Common myeloid progenitor, CD34-positive (primary cell): ENCODE measurements around the gene SEC62.
"Not testable (repeated sequence)": the region's sequence is repeated elsewhere in the genome, so short reads cannot be mapped to it uniquely, and the experiment has no call there.

Source experiments
- CTCF ChIA-PET: fragments of 350-600 bp; sonication (Branson Sonifier 250); formaldehyde crosslinking; loops from one replicate; lab custom pipeline; 2021; ENCODE audit warnings: antibody characterized with exemption; lab: Charles Lee
- POLR2A ChIA-PET: fragments of 350-600 bp; sonication (Branson Sonifier 250); formaldehyde crosslinking; loops from one replicate; lab custom pipeline; 2021; ENCODE audit warnings: antibody characterized with exemption; lab: Charles Lee
- DNase-seq, 3 donors: peaks; one replicate each; pipeline versions ENCODE4 v3.0.0 to v3.0.0-alpha.2; 2013
- H3K27ac ChIP-seq, 2 experiments: 1 replicate in 1 of 2; 2 replicates in 1 of 2; pipeline ENCODE4 v1.7.0; 2013; ENCODE audit warnings: inconsistent platforms in 2 of 2, low read length in 2 of 2, mild to moderate bottlenecking in 2 of 2, low read depth in 1 of 2, moderate library complexity in 1 of 2; ENCODE audit not compliant: severe bottlenecking in 2 of 2, insufficient read depth in 1 of 2, poor library complexity in 1 of 2
- H3K27me3 ChIP-seq, 5 experiments: replicated peaks in 2 of 5; 1 replicate in 3 of 5; 2 replicates in 2 of 5; pipeline versions ENCODE4 v1.6.1 to v1.7.0; 2013; ENCODE audit warnings: low read length in 4 of 5, mild to moderate bottlenecking in 2 of 5, moderate library complexity in 2 of 5, inconsistent platforms in 1 of 5; ENCODE audit not compliant: insufficient read depth in 5 of 5, control insufficient read depth in 4 of 5
- H3K36me3 ChIP-seq, 4 experiments: 1 replicate in 2 of 4; 2 replicates in 2 of 4; pipeline versions ENCODE4 v1.6.1 to v1.7.0; 2013; ENCODE audit warnings: low read length in 3 of 4, control low read depth in 1 of 4, mild to moderate bottlenecking in 1 of 4; ENCODE audit not compliant: control insufficient read depth in 4 of 4, insufficient read depth in 4 of 4
- H3K4me1 ChIP-seq, 4 experiments: 1 replicate in 3 of 4; 2 replicates in 1 of 4; pipeline versions ENCODE4 v1.6.1 to v1.7.1; 2013; ENCODE audit warnings: low read length in 3 of 4, mild to moderate bottlenecking in 3 of 4, control low read depth in 1 of 4, inconsistent platforms in 1 of 4, moderate library complexity in 1 of 4; ENCODE audit not compliant: control insufficient read depth in 4 of 4, insufficient read depth in 4 of 4; ENCODE audit errors: control extremely low read depth in 1 of 4
- H3K4me3 ChIP-seq, 7 experiments: 1 replicate in 4 of 7; 2 replicates in 3 of 7; pipeline versions ENCODE4 v1.5.1 to v1.7.0; 2013; ENCODE audit warnings: mild to moderate bottlenecking in 7 of 7, low read length in 6 of 7, moderate library complexity in 6 of 7, inconsistent platforms in 2 of 7, low read depth in 2 of 7, control low read depth in 1 of 7; ENCODE audit not compliant: insufficient read depth in 4 of 7, control insufficient read depth in 1 of 7; ENCODE audit errors: extremely low read depth in 1 of 7
- H3K9me3 ChIP-seq, 5 experiments: 1 replicate in 4 of 5; 2 replicates in 1 of 5; pipeline versions ENCODE4 v1.6.1 to v1.7.1; 2013; ENCODE audit warnings: low read length in 4 of 5, mild to moderate bottlenecking in 2 of 5, inconsistent platforms in 1 of 5, low read depth in 1 of 5, moderate library complexity in 1 of 5; ENCODE audit not compliant: control insufficient read depth in 4 of 5, insufficient read depth in 2 of 5; ENCODE audit errors: control extremely low read depth in 1 of 5
- WGBS: methylation state at CpG from one replicate; pipeline ENCODE4 v1.1.5; 2013; ENCODE audit not compliant: insufficient coverage; 5-methylcytosine and 5-hydroxymethylcytosine counted together

SEC62 gene

DNA sequence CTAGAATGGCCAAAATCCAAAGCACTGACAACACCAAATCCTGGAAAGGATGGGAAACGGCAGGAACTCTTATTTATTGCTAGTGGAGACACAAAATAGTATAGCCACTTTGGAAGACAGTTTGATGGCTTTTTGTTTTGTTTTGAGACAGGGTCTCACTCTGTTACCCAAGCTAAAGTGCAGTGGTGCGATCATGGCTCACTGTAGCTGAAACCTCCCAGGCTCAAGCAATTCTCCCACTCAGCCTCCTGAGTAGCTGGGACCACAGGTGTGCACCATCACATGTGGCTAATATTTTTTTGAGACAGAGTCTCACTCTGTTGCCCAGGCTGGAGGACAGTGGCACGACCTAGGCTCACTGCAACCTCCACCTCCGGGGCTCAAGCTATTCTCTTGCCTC is 43.9 kb downstream of the SEC62 start:
- Histone ChIP-seq H3K27me3 (no peaks in the 10 kb centered on the region), H3K4me1 (peaks cover 2 to 8% (median 6%) of the 10 kb centered on the region in 4 experiments), H3K9me3 (no peaks in the 10 kb centered on the region), H3K27ac (no peak overlapping the region), H3K4me3 (no peak overlapping the region), H3K36me3 (no peaks in the 10 kb centered on the region)
- no peak for DNase-seq
- ChIA-PET CTCF (interaction anchor here (1.3 kb wide), 1 partner anchor 11 kb away, joined by 4 read pairs; no protein-coding TSS in a partner anchor), POLR2A (interaction anchor here (0.6 kb wide), 1 partner anchor 347 kb away, joined by 3 read pairs; no protein-coding TSS in a partner anchor)
- 100% methylated on average over 4 of the region's 4 CpGs for WGBS

DNA sequence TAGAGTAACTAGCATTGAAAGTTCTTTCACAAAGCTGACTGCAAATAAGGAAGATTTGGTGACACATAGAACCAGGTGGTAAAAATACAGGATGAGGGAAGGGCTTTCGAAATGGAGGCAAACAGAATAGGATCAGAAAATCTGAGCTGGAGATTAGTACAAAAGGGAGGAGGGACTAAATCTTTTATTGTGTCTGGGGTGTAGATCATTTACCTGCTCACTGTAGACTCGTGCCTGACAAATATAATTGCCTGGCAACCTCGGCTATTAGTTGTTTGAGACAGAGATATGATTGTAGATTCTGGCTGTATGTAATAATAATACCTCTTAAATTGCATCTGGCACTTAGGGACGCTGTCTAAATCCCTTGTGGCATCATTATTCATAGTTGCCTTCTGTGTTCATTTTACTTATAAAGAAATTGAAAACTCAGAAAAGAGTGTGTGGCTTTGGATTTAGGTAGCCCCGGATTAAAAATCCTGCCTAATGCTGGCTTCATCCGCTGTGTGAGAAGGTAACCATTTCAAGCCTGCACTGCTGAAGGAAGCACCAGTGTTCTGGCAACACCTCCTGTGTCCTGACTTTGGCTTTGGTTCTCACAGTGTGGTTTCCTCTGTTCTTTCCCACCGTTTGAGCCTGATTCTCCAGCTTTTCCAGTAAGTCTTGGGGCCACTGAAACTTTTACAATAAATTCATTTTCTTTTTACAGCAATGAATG is 46.2 kb downstream of the SEC62 start:
- ChIA-PET POLR2A (no interaction called here), CTCF (no interaction called here)
- no peaks in the 10 kb centered on the region for H3K9me3 ChIP-seq
- H3K4me1 ChIP-seq: no peaks in the 10 kb centered on the region
- no peaks in the 10 kb centered on the region for H3K36me3 ChIP-seq
- H3K27ac ChIP-seq: no peak overlapping the region
- no peak overlapping the region for H3K4me3 ChIP-seq
- H3K27me3 ChIP-seq: no peaks in the 10 kb centered on the region
- DNase-seq: no peak
- WGBS: 75% methylated on average over 4 of the region's 7 CpGs

DNA sequence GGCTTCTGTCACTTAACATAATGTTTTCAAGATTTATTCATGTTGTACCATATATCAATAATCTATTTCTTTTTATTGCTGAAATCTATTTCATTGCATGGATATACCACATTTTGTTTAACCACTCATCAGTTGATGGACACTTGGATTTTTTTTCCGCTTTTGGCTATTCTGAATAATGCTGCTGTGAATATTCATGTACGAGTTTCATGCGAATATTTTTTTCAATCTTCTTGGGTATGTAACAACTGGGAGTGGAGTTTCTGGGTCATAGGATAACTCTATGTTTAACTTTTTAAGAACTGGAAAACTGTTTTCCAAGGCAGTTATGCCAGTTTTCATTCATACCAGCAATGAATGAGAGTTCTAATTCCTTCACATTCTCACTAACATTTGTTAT is 49.5 kb downstream of the SEC62 start:
- DNase-seq: no peak
- Histone ChIP-seq H3K27ac (no peak overlapping the region), H3K27me3 (no peaks in the 10 kb centered on the region), H3K9me3 (no peaks in the 10 kb centered on the region), H3K36me3 (no peaks in the 10 kb centered on the region), H3K4me3 (no peak overlapping the region), H3K4me1 (no peaks in the 10 kb centered on the region)
- ChIA-PET POLR2A (no interaction called here), CTCF (interaction anchor here (0.9 kb wide), 1 partner anchor 152 kb away, joined by 5 read pairs; no protein-coding TSS in a partner anchor)
- WGBS: 100% methylated on average over 2 of the region's 3 CpGs

DNA sequence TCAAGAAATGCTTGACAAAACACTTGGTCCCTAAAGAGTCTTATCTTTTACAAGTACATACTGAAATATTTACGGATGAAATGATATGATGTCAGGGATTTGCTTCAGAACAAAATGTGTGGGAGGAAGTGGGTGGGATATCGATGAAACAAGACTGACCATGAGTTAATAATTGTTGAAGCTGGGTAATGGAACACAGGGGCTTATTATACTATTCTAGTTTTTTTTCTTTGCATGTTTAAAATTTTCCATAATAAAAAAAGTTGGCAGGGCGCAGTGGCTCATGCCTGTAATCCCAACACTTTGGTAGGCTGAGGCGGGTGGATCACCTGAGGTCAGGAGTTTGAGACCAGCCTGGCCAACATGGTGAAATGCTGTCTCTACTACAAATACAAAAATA is 52.7 kb downstream of the SEC62 start:
- CTCF ChIA-PET: interaction anchor here (1.0 to 1.6 kb wide), 3 partner anchors 10 to 20 kb away, joined by 3 to 7 read pairs (median 3); no protein-coding TSS in a partner anchor
- H3K4me1 ChIP-seq, DNase-seq, H3K9me3 ChIP-seq, H3K4me3 ChIP-seq, H3K36me3 ChIP-seq, H3K27me3 ChIP-seq, POLR2A ChIA-PET, H3K27ac ChIP-seq: not testable (repeated sequence)
- WGBS: 86% methylated on average over 1 of the region's 4 CpGs

DNA sequence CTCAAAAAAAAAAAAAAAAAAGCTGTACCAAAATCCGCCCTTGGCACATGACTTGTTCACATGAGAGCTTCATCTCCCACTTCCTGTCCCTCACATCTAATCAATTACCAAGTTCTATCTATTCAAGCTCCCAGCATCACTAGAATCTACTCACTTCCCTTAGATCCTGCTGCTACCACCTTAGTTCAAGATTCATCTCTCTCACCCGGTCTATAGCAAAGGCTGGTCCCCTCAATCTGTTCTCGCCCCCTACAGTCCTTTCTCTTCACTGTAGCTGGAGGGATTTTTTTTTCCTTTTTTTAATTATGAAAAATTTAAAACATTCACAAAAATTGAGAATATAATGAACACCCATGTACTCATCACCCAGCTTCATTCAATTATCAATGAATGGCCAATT is 54.5 kb downstream of the SEC62 start:
- Histone ChIP-seq H3K27ac (no peak overlapping the region), H3K36me3 (no peaks in the 10 kb centered on the region), H3K9me3 (no peaks in the 10 kb centered on the region), H3K4me1 (no peaks in the 10 kb centered on the region), H3K4me3 (no peak overlapping the region), H3K27me3 (no peaks in the 10 kb centered on the region)
- CTCF ChIA-PET: interaction anchor here (0.7 to 2.6 kb wide), 11 partner anchors 8 to 258 kb away, joined by 3 to 11 read pairs (median 4); no protein-coding TSS in a partner anchor
- POLR2A ChIA-PET: no interaction called here
- peak; percentile 11 to 50 (median 47) for DNase-seq
- no CpG with 5 or more reads among the region's 3 CpGs for WGBS

DNA sequence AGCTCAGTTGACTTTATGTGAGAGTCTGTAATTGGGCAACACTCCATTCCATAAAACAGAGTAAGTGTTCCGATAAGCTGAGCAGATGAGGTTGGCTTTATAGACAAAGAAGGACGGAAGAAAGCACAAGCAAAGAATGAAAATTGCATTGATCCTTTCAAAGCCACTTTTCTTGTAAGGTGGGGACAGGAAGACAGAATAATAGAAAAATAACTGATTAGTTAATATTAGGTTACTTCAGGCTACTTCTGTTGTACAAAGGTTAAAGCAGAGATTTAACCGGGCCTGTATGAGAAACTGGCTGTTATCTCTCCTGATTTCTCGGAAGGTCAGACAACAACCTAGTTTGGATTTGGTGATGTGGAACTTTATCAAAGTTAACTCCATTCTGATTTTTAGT is 55.7 kb downstream of the SEC62 start:
- ChIA-PET CTCF (interaction anchor here (0.8 to 2.6 kb wide), 7 partner anchors 10 to 259 kb away, joined by 3 to 11 read pairs (median 5); no protein-coding TSS in a partner anchor), POLR2A (no interaction called here)
- DNase-seq: no peak
- H3K4me3 ChIP-seq: no peak overlapping the region
- H3K36me3 ChIP-seq: no peaks in the 10 kb centered on the region
- H3K27ac ChIP-seq: no peak overlapping the region
- no peaks in the 10 kb centered on the region for H3K27me3 ChIP-seq
- no peaks in the 10 kb centered on the region for H3K9me3 ChIP-seq
- 100% methylated on average over 3 of the region's 4 CpGs for WGBS
- no peaks in the 10 kb centered on the region for H3K4me1 ChIP-seq

DNA sequence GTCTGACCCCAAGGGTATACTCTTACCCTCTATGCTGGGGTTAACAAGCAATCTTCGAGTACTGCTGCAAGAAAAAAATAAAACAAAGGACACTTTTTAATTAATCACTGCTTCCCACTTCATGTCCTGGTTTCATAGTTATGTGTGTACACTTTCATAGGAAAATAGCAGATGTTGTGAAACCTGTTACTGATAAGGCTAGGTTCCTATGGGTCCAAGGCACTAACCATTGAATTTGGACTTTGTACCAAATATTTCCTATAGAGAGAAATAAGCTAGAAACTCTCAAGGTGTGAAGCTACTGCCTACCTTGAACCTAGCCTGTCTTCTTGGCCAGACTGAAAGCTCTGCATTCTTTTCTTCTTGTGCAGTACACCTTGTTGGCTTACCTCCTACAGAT is 56.6 kb downstream of the SEC62 start:
- DNase-seq: no peak
- CTCF ChIA-PET: no interaction called here
- no peak overlapping the region for H3K4me3 ChIP-seq
- no CpG with 5 or more reads among the region's 1 CpG for whole genome bisulfite sequencing
- no peaks in the 10 kb centered on the region for H3K36me3 ChIP-seq
- POLR2A ChIA-PET: no interaction called here
- H3K9me3 ChIP-seq: no peaks in the 10 kb centered on the region
- no peaks in the 10 kb centered on the region for H3K27me3 ChIP-seq
- no peaks in the 10 kb centered on the region for H3K4me1 ChIP-seq
- no peak overlapping the region for H3K27ac ChIP-seq
